ENCODE results near the gene FRAS1.
A peak's percentile ranks its signal among the peaks of the same experiment; 100 is the strongest.

Gene FRAS1

DNA sequence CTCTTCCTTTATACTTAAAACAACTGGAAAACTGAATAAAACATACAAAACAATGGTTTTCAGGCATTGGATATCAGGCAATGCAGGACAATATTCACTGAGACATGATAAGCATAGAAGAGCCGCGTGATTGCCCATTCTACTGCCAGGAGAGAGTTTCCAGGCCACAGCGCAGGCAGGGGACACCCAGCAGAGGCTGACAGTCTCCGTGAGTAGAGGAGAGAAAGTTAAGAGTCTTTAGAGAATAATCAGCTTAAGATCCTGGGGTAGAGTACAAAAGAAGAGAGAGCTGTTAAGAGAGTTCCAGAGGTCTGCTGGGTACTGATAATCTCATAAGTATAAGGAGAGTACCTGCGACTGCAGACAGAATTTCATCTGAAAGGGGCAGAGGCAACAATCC lies 18.4 kb upstream of the FRAS1 start:
- Histone ChIP-seq H3K36me3 (ENCODE audit: insufficient read depth, low read length) (no peaks in the 10 kb centered on the region), H2AFZ (ENCODE audit: low read depth, low read length) (peak overlapping the region; percentile 46), H3K4me1 (ENCODE audit: insufficient read depth, low read length) (peaks cover 3% of the 10 kb centered on the region), H3K27me3 (ENCODE audit: insufficient read depth, low read length) (no peaks in the 10 kb centered on the region), H3K9me3 (ENCODE audit: low read length) (peaks cover 3% of the 10 kb centered on the region), H3K4me3 (ENCODE audit: low read length) (no peak overlapping the region)

DNA sequence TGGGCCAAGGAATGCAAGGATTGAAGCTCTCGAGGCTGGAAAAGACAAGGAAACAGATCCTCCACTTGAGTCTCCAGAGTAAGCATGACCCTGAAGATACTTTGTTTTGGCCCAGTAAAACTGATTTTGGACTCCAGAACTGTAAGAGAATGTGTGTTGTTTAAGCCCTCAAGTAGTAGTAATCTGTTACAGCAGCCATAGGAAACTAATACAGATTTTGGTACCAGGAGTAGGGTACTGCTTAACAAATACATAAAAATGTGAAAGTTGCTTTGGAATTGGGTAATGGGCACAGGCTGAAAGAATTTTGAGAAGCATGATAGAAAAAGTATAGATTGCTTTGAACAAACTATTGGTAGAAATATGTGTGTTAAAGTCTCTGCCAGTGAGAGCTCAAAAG lies 17.4 kb upstream of the FRAS1 start:
- Histone ChIP-seq H2AFZ (ENCODE audit: low read depth, low read length) (no peak overlapping the region), H3K27me3 (ENCODE audit: insufficient read depth, low read length) (no peaks in the 10 kb centered on the region), H3K4me3 (ENCODE audit: low read length) (no peak overlapping the region), H3K9me3 (ENCODE audit: low read length) (peaks cover 3% of the 10 kb centered on the region), H3K36me3 (ENCODE audit: insufficient read depth, low read length) (no peaks in the 10 kb centered on the region), H3K4me1 (ENCODE audit: insufficient read depth, low read length) (peaks cover 3% of the 10 kb centered on the region)

DNA sequence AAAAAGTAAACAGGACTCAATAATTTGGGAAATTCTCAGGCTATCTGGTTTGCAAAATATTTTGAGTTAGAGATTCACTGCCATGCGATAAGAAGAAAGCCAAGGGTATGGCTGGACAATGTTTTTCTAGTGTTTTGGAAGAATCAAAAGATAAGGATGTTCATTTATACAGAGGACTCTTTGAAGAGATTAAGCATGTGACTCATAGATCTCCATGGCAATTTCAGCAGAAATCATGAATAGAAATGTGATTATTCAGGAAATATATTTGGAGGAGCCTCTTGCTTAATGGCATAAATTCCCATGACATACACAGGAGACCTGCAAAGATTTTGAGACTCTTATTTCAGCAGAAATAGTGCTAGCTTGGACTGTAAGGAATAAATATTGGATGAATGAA lies 16.7 kb upstream of the FRAS1 start:
- Histone ChIP-seq H3K27me3 (ENCODE audit: insufficient read depth, low read length) (no peaks in the 10 kb centered on the region), H3K9me3 (ENCODE audit: low read length) (peaks cover 3% of the 10 kb centered on the region)

DNA sequence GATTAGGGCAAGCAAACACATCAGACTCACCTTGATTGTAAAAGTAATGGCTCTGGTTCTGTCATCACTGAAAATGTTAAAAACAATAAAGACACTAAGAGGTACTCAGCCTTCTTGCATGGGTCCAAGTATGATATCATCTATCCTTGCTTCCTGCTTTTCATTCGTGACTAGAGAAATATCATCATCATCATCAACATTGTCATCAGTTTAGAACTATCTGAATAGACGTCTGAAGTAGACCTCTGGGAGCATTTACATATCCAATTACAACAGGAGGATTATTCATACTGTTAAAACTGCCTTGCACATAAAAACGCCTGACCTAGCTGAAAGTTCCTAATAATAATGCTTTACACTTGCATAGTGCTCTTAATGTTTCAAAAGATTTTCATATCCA lies 9.8 kb upstream of the FRAS1 start:
- no peaks in the 10 kb centered on the region for H3K36me3 ChIP-seq (ENCODE audit: insufficient read depth, low read length)
- no peaks in the 10 kb centered on the region for H3K4me1 ChIP-seq (ENCODE audit: insufficient read depth, low read length)
- no peaks in the 10 kb centered on the region for H3K9me3 ChIP-seq (ENCODE audit: low read length)
- no peak overlapping the region for H2AFZ ChIP-seq (ENCODE audit: low read depth, low read length)
- H3K27me3 ChIP-seq (ENCODE audit: insufficient read depth, low read length): no peaks in the 10 kb centered on the region
- no peak overlapping the region for H3K4me3 ChIP-seq (ENCODE audit: low read length)

More for the DNA sequence above, 16.7 kb upstream of the FRAS1 start:
- H3K36me3 ChIP-seq (ENCODE audit: insufficient read depth, low read length): no peaks in the 10 kb centered on the region
- H3K4me3 ChIP-seq (ENCODE audit: low read length): no peak overlapping the region
- peaks cover 3% of the 10 kb centered on the region for H3K4me1 ChIP-seq (ENCODE audit: insufficient read depth, low read length)
- H2AFZ ChIP-seq (ENCODE audit: low read depth, low read length): no peak overlapping the region

DNA sequence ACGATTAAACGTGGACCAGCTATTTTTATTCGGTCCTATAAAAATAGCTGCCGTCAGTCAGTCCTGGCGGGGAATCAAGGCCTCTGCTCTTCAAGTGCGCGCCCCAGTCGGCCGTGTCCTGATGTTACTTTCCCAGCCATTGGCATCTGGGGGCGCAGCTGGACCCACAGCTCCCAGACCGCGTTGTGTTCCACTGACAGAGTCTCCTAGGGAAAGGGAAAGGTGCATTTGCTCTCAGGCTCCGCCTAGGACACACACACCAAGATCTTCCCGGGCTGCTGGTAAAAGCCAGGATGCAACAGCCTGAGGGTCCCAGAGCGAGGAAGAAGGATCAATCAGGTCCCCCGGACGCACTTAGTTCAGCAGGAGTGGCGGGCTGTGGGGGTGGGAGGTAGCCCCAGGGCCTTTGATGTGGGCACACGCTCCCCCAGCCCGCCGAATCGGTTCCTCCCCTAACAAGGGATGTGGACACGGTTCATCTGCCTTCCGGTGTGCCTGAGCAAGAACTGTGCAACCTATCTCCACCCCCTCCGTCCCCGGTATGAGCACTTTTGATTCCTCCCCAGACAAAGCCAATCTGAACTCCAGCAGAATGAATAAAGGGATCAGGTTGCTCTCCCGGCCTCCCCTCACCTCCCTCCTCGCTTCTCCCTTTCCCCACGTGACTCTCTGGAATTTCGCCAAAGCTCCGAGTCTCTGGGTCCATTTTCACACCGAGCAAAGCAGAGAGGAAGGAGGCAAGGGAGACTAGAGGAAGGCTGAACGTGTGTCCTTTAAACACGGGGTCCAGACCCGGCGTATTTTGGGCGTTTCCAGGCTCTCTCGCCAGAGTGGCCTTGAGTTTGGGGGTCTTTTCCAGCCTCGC lies 626 bp upstream of the FRAS1 start:
- H2AFZ ChIP-seq (ENCODE audit: low read depth, low read length): peak overlapping the region; percentile 81
- peak overlapping the region; percentile 63 for H3K4me3 ChIP-seq (ENCODE audit: low read length)
- no peaks in the 10 kb centered on the region for H3K9me3 ChIP-seq (ENCODE audit: low read length)
- no peaks in the 10 kb centered on the region for H3K36me3 ChIP-seq (ENCODE audit: insufficient read depth, low read length)
- peaks cover 13% of the 10 kb centered on the region for H3K4me1 ChIP-seq (ENCODE audit: insufficient read depth, low read length)
- H3K27me3 ChIP-seq (ENCODE audit: insufficient read depth, low read length): no peaks in the 10 kb centered on the region

DNA sequence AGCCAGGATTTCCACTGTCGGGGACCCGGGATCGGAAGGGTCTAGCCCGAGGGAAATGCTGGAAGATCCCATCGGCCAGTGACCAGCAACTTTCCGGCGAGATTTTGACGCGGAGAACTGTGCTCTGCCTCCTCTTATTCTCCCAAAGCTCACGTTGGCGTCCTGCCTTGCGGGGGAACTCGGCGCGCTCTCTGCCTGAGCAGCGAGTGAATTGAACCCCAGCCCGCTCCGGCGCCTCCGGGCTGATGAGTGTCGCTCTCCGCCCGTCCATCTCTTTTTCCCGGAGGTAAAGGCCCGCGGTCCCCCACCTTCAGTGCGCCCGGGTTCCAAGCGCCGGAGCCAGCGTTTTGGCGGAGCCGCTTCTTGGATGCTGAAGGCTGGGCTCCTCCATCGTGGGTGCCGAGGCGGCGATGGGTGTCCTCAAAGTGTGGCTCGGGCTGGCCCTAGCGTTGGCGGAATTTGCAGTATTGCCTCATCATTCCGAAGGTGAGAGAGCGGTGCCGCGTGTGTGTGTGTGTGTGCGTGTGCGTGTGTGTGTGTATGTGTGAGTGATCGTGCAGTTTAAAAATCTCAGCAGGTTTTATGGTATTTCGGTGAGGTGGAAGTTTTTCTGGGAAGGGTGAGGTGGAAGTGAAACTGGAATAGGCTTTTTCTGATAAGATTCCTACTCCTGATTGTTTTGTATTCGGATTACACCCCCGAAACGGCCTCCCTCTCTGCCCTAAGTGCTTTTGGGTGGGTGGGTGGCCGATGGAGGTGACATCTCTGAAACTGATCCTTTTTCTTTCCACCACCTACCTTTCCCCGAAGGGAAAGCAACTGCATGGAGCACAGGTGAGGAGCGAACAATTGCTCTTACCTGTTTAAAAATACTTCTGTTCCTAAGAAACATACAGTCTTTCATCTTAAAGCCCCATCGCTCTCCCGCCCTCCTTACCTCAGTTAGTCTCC lies 752 bp downstream of the FRAS1 start:
- peaks cover 13% of the 10 kb centered on the region for H3K4me1 ChIP-seq (ENCODE audit: insufficient read depth, low read length)
- H3K4me3 ChIP-seq (ENCODE audit: low read length): peak overlapping the region; percentile 63
- no peaks in the 10 kb centered on the region for H3K27me3 ChIP-seq (ENCODE audit: insufficient read depth, low read length)
- H3K36me3 ChIP-seq (ENCODE audit: insufficient read depth, low read length): no peaks in the 10 kb centered on the region
- no peaks in the 10 kb centered on the region for H3K9me3 ChIP-seq (ENCODE audit: low read length)
- H2AFZ ChIP-seq (ENCODE audit: low read depth, low read length): peak overlapping the region; percentile 81

DNA sequence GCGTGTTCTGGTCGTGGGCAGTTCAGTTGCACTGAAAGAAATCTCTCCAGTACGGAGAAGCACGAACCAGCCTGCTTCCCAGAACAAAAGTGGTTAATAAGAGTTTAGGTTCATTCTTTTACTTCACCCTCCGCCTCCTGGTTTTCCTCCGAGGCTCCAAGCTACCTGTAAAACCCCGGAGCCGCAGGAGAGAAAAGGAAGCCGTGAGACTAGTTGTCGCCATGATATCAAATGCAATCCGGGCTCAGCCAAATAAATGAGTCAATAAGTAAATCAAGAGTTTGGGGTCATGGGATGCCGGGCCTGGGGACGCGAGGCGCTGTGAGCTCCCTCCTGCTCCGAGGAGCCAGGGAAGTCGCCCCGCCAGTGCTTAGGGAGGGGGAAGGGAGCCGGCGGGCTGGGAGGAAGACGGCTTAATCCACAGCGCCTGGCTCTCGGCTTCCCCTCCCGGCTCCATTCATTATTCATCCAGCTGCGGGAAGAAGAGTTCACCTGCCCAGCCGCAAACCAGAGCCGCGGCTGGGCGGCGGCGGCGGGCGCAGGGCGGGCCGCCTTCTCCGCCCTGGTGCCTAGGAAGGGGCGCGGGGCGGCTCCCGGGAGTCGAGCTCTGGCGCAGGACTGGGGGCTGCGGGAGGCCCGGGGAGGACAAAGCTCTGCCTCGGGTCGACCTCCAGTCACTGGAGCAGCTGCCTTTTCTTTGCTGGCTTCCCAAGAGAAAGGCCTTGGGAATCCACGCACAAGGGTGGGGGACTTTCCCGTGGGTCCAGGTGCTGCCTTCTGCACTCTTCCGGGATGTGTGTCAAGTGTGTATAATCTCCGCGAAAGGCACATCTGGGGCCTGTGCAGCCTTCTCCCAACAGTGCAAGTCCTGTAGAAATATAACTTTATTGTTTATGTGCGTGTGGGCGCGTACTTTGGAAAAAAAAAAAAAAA lies 1.7 kb downstream of the FRAS1 start:
- Histone ChIP-seq H3K4me1 (ENCODE audit: insufficient read depth, low read length) (peaks cover 13% of the 10 kb centered on the region), H3K36me3 (ENCODE audit: insufficient read depth, low read length) (no peaks in the 10 kb centered on the region), H2AFZ (ENCODE audit: low read depth, low read length) (peak overlapping the region; percentile 81), H3K9me3 (ENCODE audit: low read length) (no peaks in the 10 kb centered on the region), H3K27me3 (ENCODE audit: insufficient read depth, low read length) (no peaks in the 10 kb centered on the region), H3K4me3 (ENCODE audit: low read length) (peak overlapping the region; percentile 63)

DNA sequence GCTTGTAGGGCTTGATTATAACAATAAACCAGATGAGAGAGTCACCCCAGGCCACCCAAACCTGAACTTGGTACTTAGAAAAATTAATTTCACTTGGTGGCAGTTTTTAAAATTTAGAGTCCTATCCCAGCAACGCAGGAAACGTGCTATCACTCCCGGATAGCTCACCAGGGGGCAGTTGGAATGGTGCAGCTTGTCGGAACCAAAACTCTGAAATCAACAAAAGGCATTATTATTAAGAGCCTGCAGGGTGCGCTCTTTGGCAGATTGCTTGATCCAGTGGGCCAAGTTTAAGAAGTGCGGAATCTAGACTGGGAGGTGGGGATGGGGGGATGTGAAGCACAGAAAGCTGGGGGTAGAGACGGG lies 2.4 kb downstream of the FRAS1 start:
- peak overlapping the region; percentile 63 for H3K4me3 ChIP-seq (ENCODE audit: low read length)
- H3K4me1 ChIP-seq (ENCODE audit: insufficient read depth, low read length): peaks cover 13% of the 10 kb centered on the region
- H3K9me3 ChIP-seq (ENCODE audit: low read length): no peaks in the 10 kb centered on the region
- H2AFZ ChIP-seq (ENCODE audit: low read depth, low read length): peak overlapping the region; percentile 81
- no peaks in the 10 kb centered on the region for H3K36me3 ChIP-seq (ENCODE audit: insufficient read depth, low read length)
- H3K27me3 ChIP-seq (ENCODE audit: insufficient read depth, low read length): no peaks in the 10 kb centered on the region

DNA sequence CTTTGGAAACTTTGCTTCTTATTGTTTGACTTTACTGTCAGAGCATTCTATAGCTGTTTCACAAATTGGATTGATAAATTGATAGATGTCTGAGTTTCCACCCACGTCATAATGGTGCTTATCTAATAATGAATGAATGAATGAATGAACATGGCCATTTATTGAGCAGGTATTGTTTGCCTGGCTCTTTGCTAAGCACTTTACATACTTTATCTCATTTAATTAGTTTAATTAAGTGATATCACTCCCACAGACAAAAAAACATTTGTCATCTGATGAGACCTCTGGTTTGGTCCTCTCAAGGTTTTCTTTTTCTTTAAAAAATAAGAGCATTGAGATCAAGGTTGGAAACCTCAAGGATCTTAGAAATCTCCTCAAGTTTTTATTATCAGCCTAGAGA lies 2.8 kb downstream of the FRAS1 start:
- H3K4me3 ChIP-seq (ENCODE audit: low read length): no peak overlapping the region
- H3K4me1 ChIP-seq (ENCODE audit: insufficient read depth, low read length): peaks cover 13% of the 10 kb centered on the region
- H2AFZ ChIP-seq (ENCODE audit: low read depth, low read length): no peak overlapping the region
- no peaks in the 10 kb centered on the region for H3K27me3 ChIP-seq (ENCODE audit: insufficient read depth, low read length)
- H3K36me3 ChIP-seq (ENCODE audit: insufficient read depth, low read length): no peaks in the 10 kb centered on the region
- no peaks in the 10 kb centered on the region for H3K9me3 ChIP-seq (ENCODE audit: low read length)

DNA sequence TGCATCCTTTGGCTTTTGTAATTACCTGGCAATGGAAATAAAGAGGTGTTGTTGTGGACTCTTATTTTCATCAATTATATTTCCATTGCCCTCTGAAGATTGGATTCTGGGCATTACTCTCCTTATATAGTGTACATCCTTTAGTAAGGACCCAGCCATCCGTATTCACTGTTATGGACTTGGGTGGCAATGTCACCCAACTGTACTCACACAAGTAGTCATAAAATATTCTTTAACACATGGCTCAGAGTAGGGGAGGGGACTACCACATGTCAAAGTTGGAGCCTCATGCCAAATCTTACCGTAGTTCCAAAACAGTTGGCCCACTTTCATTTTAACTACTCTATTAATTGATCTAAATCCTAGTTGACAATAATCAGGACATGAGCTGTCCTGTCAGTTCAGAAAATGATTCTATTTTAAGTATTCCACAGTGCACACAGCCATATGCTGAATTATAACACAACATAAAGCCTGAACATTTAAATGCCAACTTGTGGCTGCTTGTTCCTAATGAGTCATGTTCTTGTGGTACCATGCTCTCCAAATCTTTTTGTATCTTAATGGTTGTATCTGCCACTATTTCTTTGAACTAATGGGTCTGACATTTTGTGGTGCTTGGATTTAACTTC lies 4.9 kb downstream of the FRAS1 start:
- Histone ChIP-seq H3K4me1 (ENCODE audit: insufficient read depth, low read length) (peaks cover 13% of the 10 kb centered on the region), H3K36me3 (ENCODE audit: insufficient read depth, low read length) (no peaks in the 10 kb centered on the region), H3K27me3 (ENCODE audit: insufficient read depth, low read length) (no peaks in the 10 kb centered on the region), H3K9me3 (ENCODE audit: low read length) (no peaks in the 10 kb centered on the region), H3K4me3 (ENCODE audit: low read length) (no peak overlapping the region), H2AFZ (ENCODE audit: low read depth, low read length) (no peak overlapping the region)

DNA sequence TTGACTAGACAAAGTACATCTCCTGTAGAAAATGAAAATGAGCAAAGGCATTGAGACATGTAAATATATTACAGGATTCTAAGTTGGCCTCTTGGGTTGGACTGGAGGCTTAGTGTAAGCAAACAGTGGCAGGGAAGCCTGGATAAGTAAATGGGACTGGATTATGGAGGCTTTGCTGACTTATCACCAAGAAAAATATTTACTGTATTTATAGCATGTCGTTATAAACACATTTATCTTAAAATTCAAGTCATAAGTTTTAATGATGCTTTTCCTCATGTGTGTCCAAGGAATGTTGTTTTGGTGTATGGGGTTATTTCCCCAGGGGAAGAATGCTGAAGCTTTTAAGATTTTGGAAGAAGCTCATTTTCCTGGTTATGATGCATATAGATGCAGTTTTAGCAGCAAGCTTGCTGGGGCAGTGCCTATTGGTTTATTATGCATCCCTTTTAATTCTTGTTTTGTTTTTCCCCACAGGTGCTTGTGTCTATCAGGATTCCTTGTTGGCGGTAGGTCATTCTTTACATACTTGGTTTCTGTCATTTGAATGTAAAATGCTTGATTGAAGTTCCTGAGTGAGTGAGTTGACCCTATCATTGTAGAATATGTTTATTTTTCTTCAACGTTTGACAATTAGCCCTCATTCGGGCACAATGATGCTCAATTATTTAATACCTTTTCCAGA lies 8.5 kb downstream of the FRAS1 start:
- H3K4me3 ChIP-seq (ENCODE audit: low read length): no peak overlapping the region

DNA sequence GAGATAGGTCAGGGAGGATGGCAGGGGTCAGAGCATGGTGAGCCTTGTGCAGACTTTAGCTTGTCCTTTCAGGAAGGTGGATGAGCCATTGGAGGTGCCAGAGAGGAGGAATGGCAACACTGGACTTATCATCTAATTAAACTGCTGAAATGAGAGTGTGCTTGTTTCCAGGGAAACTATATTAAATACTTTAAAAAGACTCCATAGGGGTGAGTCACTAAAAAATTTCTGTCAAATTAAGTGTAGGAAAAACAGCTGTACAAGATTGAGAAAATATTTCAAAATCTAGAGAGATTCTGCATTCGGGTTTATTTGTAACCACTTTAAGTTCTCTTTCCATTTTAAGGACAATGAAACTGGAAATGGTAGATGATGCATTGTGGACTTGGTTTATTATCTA lies 11.4 kb downstream of the FRAS1 start:
- Histone ChIP-seq H3K4me1 (ENCODE audit: insufficient read depth, low read length) (peaks cover 2% of the 10 kb centered on the region), H3K36me3 (ENCODE audit: insufficient read depth, low read length) (no peaks in the 10 kb centered on the region), H3K4me3 (ENCODE audit: low read length) (no peak overlapping the region), H2AFZ (ENCODE audit: low read depth, low read length) (no peak overlapping the region), H3K27me3 (ENCODE audit: insufficient read depth, low read length) (no peaks in the 10 kb centered on the region), H3K9me3 (ENCODE audit: low read length) (no peaks in the 10 kb centered on the region)

More for the DNA sequence above, 8.5 kb downstream of the FRAS1 start:
- Histone ChIP-seq H3K9me3 (ENCODE audit: low read length) (no peaks in the 10 kb centered on the region), H3K27me3 (ENCODE audit: insufficient read depth, low read length) (no peaks in the 10 kb centered on the region), H3K4me1 (ENCODE audit: insufficient read depth, low read length) (no peaks in the 10 kb centered on the region), H3K36me3 (ENCODE audit: insufficient read depth, low read length) (no peaks in the 10 kb centered on the region), H2AFZ (ENCODE audit: low read depth, low read length) (no peak overlapping the region)

Measured in neuron (in vitro differentiated cells).